Stromal cell of bone marrow (primary cell): Measurements from ENCODE around the gene EDAR.

Experiments used
- DNase-seq: peaks from one replicate; pipeline ENCODE4 v3.0.0-alpha.2; 2012; ENCODE audit warnings: low read depth

EDAR gene

GRCh38 chr2:108908713-108909070 lies 80.3 kb downstream of the EDAR start:
- DNase-seq: no peak

- no peak for DNase-seq
These were observed 81.0 kb downstream of the EDAR start for GRCh38 chr2:108907822-108908712.

- DNase-seq: no peak
These were observed 82.5 kb downstream of the EDAR start for GRCh38 chr2:108906403-108907077.

- DNase-seq: no peak
These were observed 83.1 kb downstream of the EDAR start for GRCh38 chr2:108905906-108906305.

DNA sequence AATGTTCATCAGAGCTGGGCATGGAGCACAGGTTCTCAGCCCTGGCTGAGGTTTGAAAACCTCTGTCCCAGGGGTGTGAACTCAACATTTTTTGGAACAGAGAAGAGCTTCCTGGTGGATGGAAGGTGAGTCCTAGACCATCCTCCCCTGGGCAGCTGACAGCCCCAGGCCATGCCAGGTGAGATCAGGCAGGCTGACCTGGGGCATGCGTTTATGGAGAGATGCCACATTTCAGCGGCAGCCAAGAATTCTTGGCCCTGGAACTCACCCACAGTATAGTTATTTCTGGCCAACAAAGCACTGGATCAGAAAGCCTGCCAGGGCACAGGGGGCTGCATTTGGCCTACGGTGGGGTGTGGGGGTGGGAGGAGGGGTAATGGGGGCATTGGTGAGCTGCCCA lies 83.8 kb downstream of the EDAR start:
- DNase-seq: no peak

DNA sequence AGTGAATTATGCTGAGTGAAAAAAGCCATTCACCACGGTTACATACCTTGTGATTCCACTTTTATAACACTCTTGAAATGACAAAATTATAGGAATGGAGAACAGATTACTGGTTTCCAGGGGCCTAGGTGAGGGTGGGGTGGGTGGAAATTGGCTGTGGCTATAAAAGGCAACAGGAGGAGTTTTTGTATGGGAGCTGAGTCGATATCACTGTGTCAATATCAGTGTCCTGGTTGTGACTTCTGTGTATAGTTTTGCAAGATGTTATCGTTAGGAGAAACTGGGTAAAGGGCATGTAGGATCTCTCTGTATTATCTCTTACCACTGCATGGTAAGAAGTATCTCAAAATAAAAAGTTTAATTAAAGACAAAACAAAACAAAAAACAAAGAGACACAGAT lies 84.3 kb downstream of the EDAR start:
- no peak for DNase-seq

DNA sequence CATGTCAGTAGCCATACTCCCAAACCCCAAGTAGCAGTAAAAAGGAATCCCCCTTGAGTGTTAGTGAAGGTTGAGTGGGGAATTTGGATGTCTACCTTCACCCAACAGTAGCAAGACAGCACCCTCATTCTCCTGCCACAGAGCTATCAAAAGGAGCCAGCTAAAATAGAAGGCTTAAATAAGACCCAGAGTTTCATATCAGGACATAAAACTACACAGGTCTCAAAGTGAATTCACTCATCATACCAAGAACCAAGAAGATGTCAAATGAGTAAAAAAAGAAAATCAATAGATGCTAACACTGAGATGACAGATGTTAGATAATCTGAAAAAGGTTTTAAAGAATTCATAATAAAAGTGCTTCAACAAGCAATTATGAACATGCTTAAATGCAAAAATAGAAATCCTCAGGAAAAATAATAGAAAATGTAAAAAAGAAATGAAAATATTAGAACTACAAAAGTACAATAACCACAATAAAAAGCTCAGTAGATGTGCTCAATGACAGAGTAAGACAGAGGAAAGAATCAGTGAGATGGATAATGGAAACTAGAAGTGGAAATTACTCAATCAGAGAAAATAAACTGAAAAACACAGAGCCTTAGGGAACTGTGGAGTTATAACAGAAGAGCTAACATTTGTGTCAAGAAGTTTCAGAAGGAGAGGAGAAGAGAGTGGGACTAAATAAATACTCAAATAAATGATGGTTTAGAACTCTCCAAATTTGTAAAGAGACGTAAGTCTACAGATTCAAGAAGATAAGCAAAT lies 90.5 kb downstream of the EDAR start:
- DNase-seq: no peak

DNA sequence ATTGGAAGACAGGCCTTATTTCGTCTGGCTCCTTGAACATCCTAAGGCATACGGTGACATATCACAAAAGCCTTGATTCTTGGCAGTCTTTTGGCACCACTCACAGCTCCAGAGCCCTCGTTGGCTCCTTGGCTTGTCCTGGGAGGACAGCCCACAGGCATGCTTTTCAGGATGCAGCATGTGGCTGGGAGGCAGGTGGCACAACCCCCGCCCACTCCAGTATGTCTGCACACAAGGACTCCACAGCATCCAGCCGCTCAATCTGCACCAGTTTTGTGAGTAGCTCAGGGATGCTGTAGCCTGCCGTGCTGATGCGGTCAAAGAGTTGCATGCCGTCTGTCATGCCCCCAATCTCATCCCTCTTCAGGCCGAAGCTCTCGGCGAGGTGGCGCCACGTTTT lies 92.3 kb downstream of the EDAR start:
- DNase-seq: no peak

DNA sequence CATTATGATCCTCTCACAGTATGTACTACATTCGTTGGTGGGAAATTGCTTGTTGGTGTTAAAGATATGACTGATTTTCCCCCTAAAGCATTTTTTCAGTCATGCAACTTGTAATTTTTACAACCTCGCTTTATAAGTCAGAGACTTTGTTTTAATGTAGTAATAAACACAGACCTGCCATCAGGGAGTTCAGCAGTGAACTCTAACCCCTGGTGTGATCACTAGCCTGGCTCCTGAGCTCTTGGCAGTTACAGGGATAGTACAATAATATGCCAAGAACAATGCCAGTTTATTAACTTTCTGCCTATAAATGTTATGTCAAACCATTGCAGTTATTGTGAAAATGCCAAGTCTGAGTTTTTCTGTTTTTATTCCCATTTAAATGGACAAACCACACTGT lies 93.8 kb downstream of the EDAR start:
- DNase-seq: no peak

- DNase-seq: no peak
These were observed 94.3 kb downstream of the EDAR start for GRCh38 chr2:108894766-108895165.

DNA sequence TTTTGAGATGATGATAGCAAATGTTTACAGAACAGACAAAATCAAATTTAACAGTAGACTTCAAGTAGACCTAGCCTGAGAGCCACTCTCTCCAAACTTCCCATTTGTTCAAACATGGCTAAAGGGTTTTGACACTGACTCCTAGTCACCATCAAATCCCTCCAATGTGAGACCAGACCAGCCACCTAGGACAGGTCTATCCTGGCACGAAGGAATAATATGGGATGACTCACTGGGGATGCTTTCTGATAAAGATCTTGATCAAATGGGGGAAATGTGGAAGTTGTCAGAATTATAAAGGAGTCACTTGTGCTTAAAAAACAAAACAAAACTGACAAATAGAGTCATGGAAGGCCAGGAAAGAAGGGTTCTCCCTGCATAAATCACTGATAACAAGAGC lies 95.7 kb downstream of the EDAR start:
- no peak for DNase-seq

DNA sequence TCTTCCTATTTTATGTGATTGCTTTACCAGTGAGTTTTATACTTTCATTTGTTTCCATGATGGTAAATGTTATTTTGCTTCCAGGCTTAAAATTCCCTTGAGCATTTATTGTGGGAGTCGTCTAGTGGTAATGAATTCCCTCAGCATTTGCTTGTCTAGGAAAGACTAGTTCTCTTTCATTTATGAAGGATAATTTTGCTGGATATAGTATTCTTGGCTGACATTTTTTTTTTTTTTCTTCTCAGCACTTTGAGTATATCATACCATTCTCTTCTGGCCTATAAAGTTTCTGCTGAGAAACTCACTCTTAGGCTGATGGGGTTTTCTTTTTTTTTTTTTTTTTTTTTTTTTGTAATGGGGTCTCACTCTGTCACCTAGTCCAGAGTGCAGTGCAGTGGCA lies 99.1 kb downstream of the EDAR start:
- DNase-seq: no peak

DNA sequence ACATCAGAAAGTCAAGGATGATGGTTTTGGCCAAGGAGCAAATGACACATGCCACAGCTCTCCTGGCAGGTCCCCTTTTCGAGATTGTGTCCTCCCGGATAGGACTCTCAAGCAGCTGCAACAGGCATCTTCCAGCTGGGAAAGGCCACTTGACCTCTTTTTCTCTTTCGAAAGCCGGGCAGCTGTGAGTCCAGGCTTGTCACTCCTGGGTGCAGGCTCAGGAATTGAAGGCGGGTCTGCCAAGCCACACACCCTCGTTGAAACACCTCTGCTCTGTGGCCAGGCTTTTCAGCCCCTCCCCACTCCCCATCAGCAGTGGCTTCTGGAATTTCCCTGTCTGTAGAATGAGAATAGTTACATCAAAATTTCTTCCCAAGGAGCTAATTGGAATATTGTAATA lies 104.4 kb downstream of the EDAR start:
- DNase-seq: no peak

- no peak for DNase-seq
These were observed 110.7 kb downstream of the EDAR start for GRCh38 chr2:108878276-108878675.

DNA sequence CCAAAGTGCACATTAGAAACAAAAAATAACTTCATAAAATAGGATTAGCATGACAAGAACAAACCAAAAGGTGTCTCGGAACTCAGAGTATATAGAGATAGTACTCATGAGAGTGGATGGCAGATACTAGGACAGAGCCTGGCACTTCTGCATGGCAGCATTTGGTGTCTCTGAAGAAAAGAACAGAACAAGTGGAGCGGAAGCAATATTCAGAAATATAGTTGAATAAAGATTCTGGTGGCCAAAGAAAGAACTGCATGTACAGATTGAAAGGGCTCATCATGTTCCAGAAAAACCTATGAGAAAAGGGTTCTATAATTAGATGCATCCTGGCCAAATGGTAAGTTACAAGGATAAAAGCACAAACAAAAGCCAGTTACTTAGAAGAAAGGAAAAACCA lies 111.5 kb downstream of the EDAR start:
- no peak for DNase-seq

- no peak for DNase-seq
These were observed 118.9 kb downstream of the EDAR start for GRCh38 chr2:108870069-108870644.

GRCh38 chr2:108869542-108869941 lies 119.5 kb downstream of the EDAR start:
- DNase-seq: no peak

- no peak for DNase-seq
These were observed 120.1 kb downstream of the EDAR start for GRCh38 chr2:108868911-108869310.

- DNase-seq: no peak
These were observed 123.0 kb downstream of the EDAR start for GRCh38 chr2:108866041-108866440.

DNA sequence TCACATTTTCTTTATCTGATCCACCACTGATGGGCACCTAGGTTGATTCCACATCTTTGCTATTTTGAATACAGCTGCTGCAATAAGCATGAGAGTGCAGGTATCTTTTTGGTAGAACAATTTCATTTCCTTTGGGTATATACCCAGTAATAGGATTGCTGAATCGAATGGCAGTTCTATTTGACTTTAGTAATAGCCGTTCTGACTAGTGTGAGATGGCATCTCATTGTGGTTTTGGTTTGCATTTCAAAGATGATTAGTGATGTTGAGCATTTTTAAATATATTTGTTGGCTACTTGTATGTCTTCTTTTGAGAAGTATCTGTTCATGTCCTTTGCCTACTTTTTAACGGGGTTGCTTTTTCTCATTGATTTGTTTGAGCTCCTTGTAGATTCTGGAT lies 130.1 kb downstream of the EDAR start:
- DNase-seq: peak; percentile 1

DNA sequence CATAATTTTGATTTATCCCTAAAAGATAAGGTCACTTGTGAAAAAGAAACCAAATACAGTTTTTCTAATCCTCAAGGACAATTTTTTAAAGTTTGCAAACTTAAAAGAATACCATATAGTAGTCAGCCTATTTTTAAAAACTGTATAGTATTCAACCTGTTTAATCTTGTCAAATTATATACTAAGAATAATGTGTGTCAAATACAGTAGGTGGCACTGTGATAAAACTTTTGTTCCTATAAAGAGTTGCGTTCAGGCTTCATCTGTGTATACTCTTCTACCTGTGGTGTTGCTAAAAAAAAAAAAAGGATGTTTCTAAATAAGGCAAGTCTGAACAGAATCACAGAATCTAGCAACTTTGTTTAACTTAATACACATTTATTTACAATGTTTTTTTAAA lies 133.8 kb downstream of the EDAR start:
- peak; percentile 3 for DNase-seq

DNA sequence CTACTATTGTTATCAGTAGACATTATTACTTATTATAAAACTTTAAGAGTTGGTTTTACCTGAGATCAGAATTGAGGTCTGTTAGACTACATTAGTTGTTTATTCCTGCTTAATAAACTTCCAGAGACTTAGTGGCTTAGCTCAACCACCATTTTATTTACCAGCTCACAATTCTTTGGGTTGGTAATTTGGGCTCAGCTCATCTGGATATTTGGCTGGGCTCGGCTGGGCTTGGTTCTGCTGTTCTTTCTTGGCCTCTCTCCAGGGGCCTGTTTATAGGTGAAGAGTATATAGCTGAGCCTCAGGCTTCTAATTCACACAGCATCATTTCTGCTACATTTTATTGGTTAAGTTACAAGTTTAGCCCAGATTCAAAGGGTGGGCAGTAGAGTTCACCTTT lies 134.5 kb downstream of the EDAR start:
- DNase-seq: no peak

- no peak for DNase-seq
These were observed 135.6 kb downstream of the EDAR start for GRCh38 chr2:108853421-108853820.
